Suppressor macrophage (primary cell): Measurements from ENCODE around the gene SCGB3A1.

ENCODE experiments used
- DNase-seq, 4 experiments: peaks; one replicate each; pipeline ENCODE4 v3.0.0-alpha.2; 2020 to 2022
- total RNA-seq, 17 experiments: gene quantifications; one replicate each; lab custom pipeline; 2026; ENCODE audit warnings: mixed read lengths in 6 of 17, inconsistent platforms in 3 of 17; lab: John Stamatoyannopoulos, UW

The SCGB3A1 gene
- total RNA-seq: 0 to 0.33 (median 0) reads per million in 17 experiments

- peak; percentile 53 to 76 (median 66) for DNase-seq
These were observed at the start of gene SCGB3A1 for GRCh38 chr5:180591311-180591887. TSS of gene SCGB3A1 (minus strand) at chr5:180591499. CDS start at chr5:180591462, 37 bp downstream.

GRCh38 chr5:180640611-180640860, 49.2 kb upstream of the SCGB3A1 start:
- no peak for DNase-seq

GRCh38 chr5:180639741-180640610, 48.7 kb upstream of the SCGB3A1 start:
- no peak for DNase-seq

GRCh38 chr5:180639287-180639686, 48.0 kb upstream of the SCGB3A1 start:
- no peak for DNase-seq

- no peak for DNase-seq
These were observed 46.8 kb upstream of the SCGB3A1 start for GRCh38 chr5:180637962-180638680.

GRCh38 chr5:180636403-180637075, 45.2 kb upstream of the SCGB3A1 start:
- peak in 1 of 4 experiments; percentile 0 for DNase-seq

- no peak for DNase-seq
These were observed 44.7 kb upstream of the SCGB3A1 start for GRCh38 chr5:180636016-180636402.

GRCh38 chr5:180633283-180634177, 42.2 kb upstream of the SCGB3A1 start:
- peak in 1 of 4 experiments; percentile 0 for DNase-seq

GRCh38 chr5:180632768-180633167, 41.5 kb upstream of the SCGB3A1 start:
- DNase-seq: no peak

- no peak for DNase-seq
These were observed 40.5 kb upstream of the SCGB3A1 start for GRCh38 chr5:180631549-180632383.

GRCh38 chr5:180630426-180630825, 39.1 kb upstream of the SCGB3A1 start:
- DNase-seq: no peak

GRCh38 chr5:180629831-180630382, 38.6 kb upstream of the SCGB3A1 start:
- no peak for DNase-seq

GRCh38 chr5:180628827-180629750, 37.8 kb upstream of the SCGB3A1 start:
- DNase-seq: no peak

- DNase-seq: no peak
These were observed 36.9 kb upstream of the SCGB3A1 start for GRCh38 chr5:180628211-180628610.

GRCh38 chr5:180627386-180628120, 36.3 kb upstream of the SCGB3A1 start:
- no peak for DNase-seq

GRCh38 chr5:180626661-180627385, 35.5 kb upstream of the SCGB3A1 start:
- no peak for DNase-seq

- DNase-seq: no peak
These were observed 34.7 kb upstream of the SCGB3A1 start for GRCh38 chr5:180625791-180626660.
